ENCODE data around the gene ZKSCAN2. TPM values are rescaled to one million over a fixed set of nuclear protein-coding genes. Genes with fewer than 3 reads are reported as not detected.

ZKSCAN2 gene
- total and polyA plus RNA-seq, 3 experiments from 2014 or later: 0.94 to 7.2 (median 5.4) TPM

DNA sequence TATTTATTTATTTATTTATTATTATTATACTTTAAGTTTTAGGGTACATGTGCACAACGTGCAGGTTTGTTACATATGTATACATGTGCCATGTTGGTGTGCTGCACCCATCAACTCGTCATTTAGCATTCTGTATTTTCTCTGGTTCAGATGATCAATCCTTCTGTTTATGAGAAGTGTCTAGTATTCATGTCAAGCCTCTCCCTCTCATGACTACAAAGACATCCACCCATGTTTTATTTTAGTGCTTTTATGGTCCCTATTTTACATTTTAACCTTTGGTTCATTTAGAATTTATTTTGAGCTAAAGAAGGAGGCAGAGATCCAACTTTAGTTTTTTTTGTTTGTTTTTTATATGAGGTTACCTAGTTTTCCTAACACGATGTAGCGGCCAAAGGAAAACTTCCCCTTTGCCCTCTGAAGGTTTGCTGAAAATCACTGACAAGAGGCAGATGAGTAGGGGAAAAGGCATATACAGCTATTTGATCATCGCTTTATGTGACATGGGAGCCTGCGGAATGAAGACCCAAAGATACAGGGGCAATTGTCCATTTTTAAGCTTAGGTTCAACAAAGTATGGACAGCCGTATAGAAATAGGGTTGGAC is 63.3 kb downstream of the ZKSCAN2 start:
- H3K27me3 ChIP-seq (ENCODE audit: insufficient read depth, low read length, poor library complexity, severe bottlenecking): no peaks in the 10 kb centered on the region
- no peak for DNase-seq
- H3K9me3 ChIP-seq (ENCODE audit: low read length): no peaks in the 10 kb centered on the region
- ChIA-PET CTCF (no interaction called here), POLR2A (no interaction called here)
- H3K4me3 Mint-ChIP-seq: no peak overlapping the region
- H3K36me3 Mint-ChIP-seq: peaks cover 0 to 2% (median 0%) of the 10 kb centered on the region in 3 donors
- no peaks in the 10 kb centered on the region for H3K27me3 Mint-ChIP-seq
- no peak overlapping the region for H3K27ac ChIP-seq (ENCODE audit: low read depth, low read length)
- no peak overlapping the region for H3K4me3 ChIP-seq (ENCODE audit: low read length)
- no peaks in the 10 kb centered on the region for H3K9me3 Mint-ChIP-seq
- H3K4me1 Mint-ChIP-seq: no peaks in the 10 kb centered on the region
- peak overlapping the region in 1 of 8 donors; percentile 69 for H3K27ac Mint-ChIP-seq
- no peaks in the 10 kb centered on the region for H3K36me3 ChIP-seq (ENCODE audit: insufficient read depth, low read length)
- H3K4me1 ChIP-seq (ENCODE audit: insufficient read depth, low read length): no peaks in the 10 kb centered on the region

DNA sequence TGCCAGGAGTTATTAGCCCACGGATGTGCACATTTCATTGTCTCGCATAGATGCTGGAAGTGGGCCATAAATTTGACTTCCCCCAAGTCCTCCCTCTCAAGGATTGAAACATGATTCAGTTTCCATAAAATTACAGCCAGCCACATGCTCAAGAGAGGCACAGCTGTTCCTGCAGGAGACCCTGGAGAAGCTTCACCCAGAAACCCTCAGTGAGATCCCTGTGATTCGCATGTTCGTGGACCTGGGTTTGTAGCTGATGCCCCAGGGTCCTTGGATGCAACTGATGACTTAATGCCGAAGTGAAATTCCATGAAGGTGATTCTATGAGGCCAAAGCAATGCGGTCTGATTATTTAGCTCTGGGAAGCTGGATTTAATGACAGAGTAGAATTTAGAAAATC is 65.5 kb downstream of the ZKSCAN2 start:
- ChIA-PET CTCF (no interaction called here), POLR2A (no interaction called here)

DNA sequence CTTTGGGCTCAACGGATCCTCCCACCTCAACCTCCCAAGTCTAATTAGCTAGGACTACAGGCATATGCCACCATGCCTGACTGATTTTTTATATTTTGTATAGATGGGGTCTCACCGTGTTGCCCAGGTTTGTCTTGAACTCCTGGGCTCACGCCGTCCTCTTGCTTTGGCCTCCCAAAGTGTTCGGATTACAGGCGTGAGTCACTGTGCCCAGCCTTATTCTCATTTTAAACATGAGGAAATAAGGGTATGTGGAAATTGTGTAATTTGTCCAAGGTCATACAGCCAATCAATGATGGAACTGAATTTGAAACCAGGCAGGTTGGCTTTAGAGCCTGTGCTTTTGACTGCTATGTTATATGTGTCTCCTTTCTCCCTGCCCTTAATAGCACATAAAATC is 68.3 kb downstream of the ZKSCAN2 start:
- Histone ChIP-seq H3K4me1 (ENCODE audit: insufficient read depth, low read length) (no peaks in the 10 kb centered on the region), H3K4me3 (ENCODE audit: low read length) (no peak overlapping the region), H3K36me3 (ENCODE audit: insufficient read depth, low read length) (no peaks in the 10 kb centered on the region), H3K27ac (ENCODE audit: low read depth, low read length) (no peak overlapping the region), H3K9me3 (ENCODE audit: low read length) (no peaks in the 10 kb centered on the region), H3K27me3 (ENCODE audit: insufficient read depth, low read length, poor library complexity, severe bottlenecking) (no peaks in the 10 kb centered on the region)
- peaks cover 0 to 2% (median 0%) of the 10 kb centered on the region in 5 donors for H3K9me3 Mint-ChIP-seq
- peaks cover 0 to 2% (median 0%) of the 10 kb centered on the region in 3 donors for H3K36me3 Mint-ChIP-seq
- no peak overlapping the region for H3K4me3 Mint-ChIP-seq
- POLR2A ChIA-PET: no interaction called here
- DNase-seq: no peak
- CTCF ChIA-PET: no interaction called here
- H3K27me3 Mint-ChIP-seq: no peaks in the 10 kb centered on the region
- peak overlapping the region in 1 of 8 donors; percentile 2 for H3K27ac Mint-ChIP-seq
- H3K4me1 Mint-ChIP-seq: no peaks in the 10 kb centered on the region

More for the DNA sequence above, 65.5 kb downstream of the ZKSCAN2 start:
- no peak for DNase-seq
- Mint-ChIP-seq H3K27me3 (no peaks in the 10 kb centered on the region), H3K27ac (no peak overlapping the region), H3K4me1 (no peaks in the 10 kb centered on the region), H3K4me3 (no peak overlapping the region), H3K36me3 (peaks cover 0 to 2% (median 0%) of the 10 kb centered on the region in 3 donors), H3K9me3 (no peaks in the 10 kb centered on the region)
- Histone ChIP-seq H3K4me3 (ENCODE audit: low read length) (no peak overlapping the region), H3K27me3 (ENCODE audit: insufficient read depth, low read length, poor library complexity, severe bottlenecking) (no peaks in the 10 kb centered on the region), H3K9me3 (ENCODE audit: low read length) (no peaks in the 10 kb centered on the region), H3K4me1 (ENCODE audit: insufficient read depth, low read length) (no peaks in the 10 kb centered on the region), H3K36me3 (ENCODE audit: insufficient read depth, low read length) (no peaks in the 10 kb centered on the region), H3K27ac (ENCODE audit: low read depth, low read length) (no peak overlapping the region)

DNA sequence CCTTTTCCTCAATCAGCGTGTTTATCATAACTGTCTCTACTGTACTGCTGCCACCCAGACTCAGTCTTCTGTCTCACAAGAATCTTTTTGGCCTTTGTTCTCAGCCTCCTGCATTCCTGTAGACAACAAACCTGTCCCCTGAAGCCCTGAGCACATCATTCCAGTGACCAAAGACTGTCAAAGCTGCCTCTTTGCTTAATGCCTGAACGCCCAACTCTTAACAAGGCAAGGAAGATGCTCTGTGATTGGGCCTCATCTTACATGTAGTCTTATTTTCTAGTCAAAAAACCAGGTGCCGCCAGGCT is 70.2 kb downstream of the ZKSCAN2 start:
- no peaks in the 10 kb centered on the region for H3K9me3 ChIP-seq (ENCODE audit: low read length)
- peaks cover 0 to 2% (median 0%) of the 10 kb centered on the region in 5 donors for H3K9me3 Mint-ChIP-seq
- DNase-seq: no peak
- POLR2A ChIA-PET: no interaction called here
- no peaks in the 10 kb centered on the region for H3K27me3 Mint-ChIP-seq
- H3K4me1 Mint-ChIP-seq: no peaks in the 10 kb centered on the region
- H3K27me3 ChIP-seq (ENCODE audit: insufficient read depth, low read length, poor library complexity, severe bottlenecking): no peaks in the 10 kb centered on the region
- H3K4me3 Mint-ChIP-seq: no peak overlapping the region
- H3K4me1 ChIP-seq (ENCODE audit: insufficient read depth, low read length): no peaks in the 10 kb centered on the region
- H3K27ac ChIP-seq (ENCODE audit: low read depth, low read length): no peak overlapping the region
- H3K36me3 Mint-ChIP-seq: peaks cover 0 to 2% (median 0%) of the 10 kb centered on the region in 3 donors
- CTCF ChIA-PET: interaction anchor here (1.3 kb wide), 1 partner anchor 38 kb away, joined by 4 read pairs; no protein-coding TSS in a partner anchor
- H3K27ac Mint-ChIP-seq: no peak overlapping the region
- H3K36me3 ChIP-seq (ENCODE audit: insufficient read depth, low read length): no peaks in the 10 kb centered on the region
- H3K4me3 ChIP-seq (ENCODE audit: low read length): no peak overlapping the region

Other genes starting within 250 kb of the ZKSCAN2 start
- gene ARHGAP17, start 242.5 kb downstream of the ZKSCAN2 start, total RNA-seq: 10 to 100 TPM; 52.6 to 58.5 TPM
- 41.7 TPM for gene ARHGAP17, start 242.5 kb downstream of the ZKSCAN2 start, polyA plus RNA-seq
- gene LCMT1, start 146.1 kb downstream of the ZKSCAN2 start, total RNA-seq: 10 to 100 TPM; 43.6 to 43.8 TPM
- gene LCMT1, start 146.1 kb downstream of the ZKSCAN2 start, polyA plus RNA-seq: 54.3 TPM
- gene AQP8, start 40.9 kb downstream of the ZKSCAN2 start, total RNA-seq: under 1 TPM in 1 of 2 experiments, not detected in 1; 0.18 TPM
- not detected for gene AQP8, start 40.9 kb downstream of the ZKSCAN2 start, polyA plus RNA-seq

All from CD8-positive, alpha-beta memory T cell (primary cell).